H1 (cell line): ENCODE measurements around the gene KIF26A. TPM values are rescaled to one million over a fixed set of nuclear protein-coding genes. Genes with fewer than 3 reads are reported as not detected.

Experiments used
- CTCF ChIA-PET: fragments of 300-600 bp; sonication (Branson Sonifier 250); formaldehyde crosslinking; loops from one replicate; lab custom pipeline; 2021; ENCODE audit not compliant: partially characterized antibody; lab: Charles Lee
- POLR2A ChIA-PET: fragments of 300-600 bp; sonication (Branson Sonifier 250); formaldehyde crosslinking; loops from one replicate; lab custom pipeline; 2021; ENCODE audit warnings: inconsistent platforms; ENCODE audit not compliant: partially characterized antibody; lab: Charles Lee
- DNase-seq, 2 experiments: peaks; one replicate each; pipeline versions ENCODE4 v3.0.0 to v3.0.0-alpha.2; 2010 to 2022; ENCODE audit warnings: low spot score in 2 of 2, low read depth in 1 of 2, mixed read lengths in 1 of 2
- FAIRE-seq: peaks from 2 replicates; lab custom pipeline; 2011; peaks lifted over from hg19 to GRCh38; lab: Jason Lieb, UNC
- H2AFZ ChIP-seq: 2 replicates; pipeline ENCODE4 v1.8.1; 2012; ENCODE audit warnings: low read length, inconsistent platforms
- H2AK5ac ChIP-seq: 2 replicates; pipeline ENCODE4 v1.6.1; 2013; ENCODE audit warnings: low read depth, low read length
- H2BK120ac ChIP-seq: replicated peaks from 2 replicates; pipeline ENCODE3; 2013; ENCODE audit warnings: low read depth, low read length, inconsistent platforms
- H2BK12ac ChIP-seq: 2 replicates; pipeline ENCODE4 v1.6.1; 2013; ENCODE audit warnings: low read depth, low read length
- H2BK15ac ChIP-seq: 2 replicates; pipeline ENCODE4 v1.6.1; 2013; ENCODE audit warnings: low read length
- H2BK20ac ChIP-seq: 2 replicates; pipeline ENCODE4 v1.6.1; 2013; ENCODE audit warnings: low read length
- H2BK5ac ChIP-seq: 2 replicates; pipeline ENCODE4 v1.6.1; 2013; ENCODE audit warnings: low read depth, low read length
- H3K14ac ChIP-seq: 2 replicates; pipeline ENCODE4 v1.6.1; 2013; ENCODE audit warnings: inconsistent platforms; ENCODE audit not compliant: insufficient read length
- H3K18ac ChIP-seq: 2 replicates; pipeline ENCODE4 v1.6.1; 2013; ENCODE audit warnings: low read length; ENCODE audit errors: extremely low read depth
- H3K23ac ChIP-seq: 2 replicates; pipeline ENCODE4 v1.6.1; 2013; ENCODE audit warnings: inconsistent platforms; ENCODE audit not compliant: insufficient read length
- H3K23me2 ChIP-seq: 2 replicates; pipeline ENCODE4 v1.6.1; 2013; ENCODE audit warnings: low read depth, low read length
- H3K27ac ChIP-seq: 2 replicates; pipeline ENCODE4 v1.6.1; 2011; ENCODE audit warnings: low read depth, low read length, inconsistent platforms
- H3K27me3 ChIP-seq, 4 experiments: replicated peaks in 1 of 4; 1 replicate in 1 of 4; 2 replicates in 3 of 4; pipeline versions ENCODE4 v1.6.1 to v1.8.1; 2011 to 2013; ENCODE audit warnings: low read length in 3 of 4, mild to moderate bottlenecking in 3 of 4, inconsistent platforms in 2 of 4, mixed read lengths in 2 of 4, moderate library complexity in 1 of 4; ENCODE audit not compliant: control insufficient read depth in 3 of 4, insufficient read depth in 3 of 4; ENCODE audit errors: extremely low read depth in 1 of 4
- H3K36me3 ChIP-seq, 4 experiments: 2 replicates each; pipeline versions ENCODE4 v1.6.1 to v1.8.1; 2011 to 2013; ENCODE audit warnings: mild to moderate bottlenecking in 4 of 4, low read length in 3 of 4, moderate library complexity in 2 of 4, control low read depth in 1 of 4, inconsistent platforms in 1 of 4; ENCODE audit not compliant: insufficient read depth in 4 of 4, control insufficient read depth in 2 of 4
- H3K4ac ChIP-seq: replicated peaks from 2 replicates; pipeline ENCODE3; 2013; ENCODE audit warnings: low read length, low read depth, mixed read lengths, inconsistent platforms; ENCODE audit not compliant: insufficient read length
- H3K4me1 ChIP-seq, 4 experiments: replicated peaks in 1 of 4; 1 replicate in 1 of 4; 2 replicates in 3 of 4; pipeline versions ENCODE4 v1.6.1 to v1.8.1; 2011 to 2013; ENCODE audit warnings: low read length in 3 of 4, inconsistent platforms in 2 of 4, mixed read lengths in 1 of 4; ENCODE audit not compliant: insufficient read depth in 4 of 4, control insufficient read depth in 3 of 4
- H3K4me2 ChIP-seq, 2 experiments: 2 replicates each; pipeline versions ENCODE4 v1.6.1 to v1.8.1; 2011 to 2013; ENCODE audit warnings: low read depth in 2 of 2, low read length in 2 of 2, control low read depth in 1 of 2, inconsistent platforms in 1 of 2, mild to moderate bottlenecking in 1 of 2; ENCODE audit not compliant: insufficient read depth in 1 of 2
- H3K4me3 ChIP-seq, 4 experiments: fragments of 200-600, 300-600 bp in 1 of 4; sonication (generic), shearing (Covaris generic), sonication (Bioruptor Twin) in 1 of 4; 2 replicates each; pipeline versions ENCODE4 v1.5.1 to v1.8.1; 2011 to 2016; ENCODE audit warnings: low read length in 4 of 4, low read depth in 3 of 4, control low read depth in 2 of 4, inconsistent platforms in 2 of 4, mild to moderate bottlenecking in 2 of 4, mixed read lengths in 1 of 4, moderate library complexity in 1 of 4; ENCODE audit not compliant: insufficient read depth in 2 of 4; ENCODE audit errors: extremely low read depth in 1 of 4
- H3K56ac ChIP-seq: replicated peaks from 2 replicates; pipeline ENCODE3; 2013; ENCODE audit warnings: low read depth, mild to moderate bottlenecking, mixed read lengths, low read length, inconsistent platforms; ENCODE audit not compliant: insufficient read length
- H3K79me1 ChIP-seq: 2 replicates; pipeline ENCODE4 v1.6.1; 2013; ENCODE audit warnings: low read depth, low read length, control low read depth
- H3K79me2 ChIP-seq, 2 experiments: 2 replicates each; pipeline versions ENCODE4 v1.6.1 to v1.8.1; 2012 to 2013; ENCODE audit warnings: low read length in 2 of 2, mild to moderate bottlenecking in 2 of 2, inconsistent platforms in 1 of 2; ENCODE audit not compliant: insufficient read depth in 2 of 2, control insufficient read depth in 1 of 2
- H3K9ac ChIP-seq, 4 experiments: replicated peaks in 1 of 4; 1 replicate in 1 of 4; 2 replicates in 3 of 4; pipeline versions ENCODE4 v1.6.1 to v1.8.1; 2011 to 2013; ENCODE audit warnings: low read depth in 3 of 4, low read length in 3 of 4, control low read depth in 2 of 4, mild to moderate bottlenecking in 2 of 4, moderate library complexity in 2 of 4, inconsistent platforms in 1 of 4; ENCODE audit errors: extremely low read depth in 1 of 4
- H3K9me3 ChIP-seq, 2 experiments: 2 replicates each; pipeline versions ENCODE4 v1.6.1 to v1.8.1; 2012 to 2013; ENCODE audit warnings: mild to moderate bottlenecking in 2 of 2, moderate library complexity in 2 of 2, control low read depth in 1 of 2, inconsistent platforms in 1 of 2, low read depth in 1 of 2, low read length in 1 of 2, mixed read lengths in 1 of 2; ENCODE audit not compliant: insufficient read depth in 2 of 2
- H4K20me1 ChIP-seq, 2 experiments: replicated peaks in 1 of 2; 2 replicates each; pipeline versions ENCODE3 to v1.8.1; 2011 to 2013; ENCODE audit warnings: inconsistent platforms in 2 of 2, low read length in 2 of 2, mild to moderate bottlenecking in 1 of 2; ENCODE audit not compliant: insufficient read depth in 2 of 2, control insufficient read depth in 1 of 2
- H4K5ac ChIP-seq: 2 replicates; pipeline ENCODE4 v1.6.1; 2013; ENCODE audit warnings: low read length, low read depth, mixed read lengths, inconsistent platforms; ENCODE audit not compliant: insufficient read length
- H4K8ac ChIP-seq: 2 replicates; pipeline ENCODE4 v1.8.0; 2013; ENCODE audit warnings: mild to moderate bottlenecking, moderate library complexity, low read length, inconsistent platforms; ENCODE audit not compliant: insufficient read depth; ENCODE audit errors: extremely low read depth
- H4K91ac ChIP-seq: replicated peaks from 2 replicates; pipeline ENCODE3; 2013; ENCODE audit warnings: low read length, mixed read lengths, inconsistent platforms; ENCODE audit not compliant: insufficient read length
- CTCF ChIP-seq, 3 experiments: IDR thresholded peaks; 1 replicate in 2 of 3; 2 replicates in 1 of 3; pipeline versions ENCODE4 v1.5.1 to v1.6.1; 2011; ENCODE audit warnings: low read length in 3 of 3, mild to moderate bottlenecking in 3 of 3, inconsistent platforms in 2 of 3, low read depth in 1 of 3, moderate library complexity in 1 of 3; ENCODE audit not compliant: insufficient read depth in 1 of 3; ENCODE audit errors: control extremely low read depth in 1 of 3
- EZH2 ChIP-seq: fragments of 200-600 bp; sonication (generic); IDR thresholded peaks from 2 replicates; pipeline ENCODE4 v1.7.1; 2012; ENCODE audit warnings: low read depth, mild to moderate bottlenecking, moderate library complexity, low read length, inconsistent platforms; ENCODE audit not compliant: severe bottlenecking
- GABPA ChIP-seq: IDR thresholded peaks from 2 replicates; pipeline ENCODE4 v1.6.1; 2011; ENCODE audit warnings: mild to moderate bottlenecking, low read length, moderate library complexity, borderline replicate concordance; ENCODE audit not compliant: insufficient read depth
- POLR2AphosphoS5 ChIP-seq: IDR thresholded peaks from 2 replicates; pipeline ENCODE4 v1.6.1; 2011; ENCODE audit warnings: low read depth, low read length
- RAD21 ChIP-seq, 2 experiments: IDR thresholded peaks in 1 of 2; conservative IDR thresholded peaks in 1 of 2; 2 replicates each; pipeline ENCODE4 v1.6.1; 2011; ENCODE audit warnings: low read depth in 2 of 2, low read length in 2 of 2, improper control_type of control experiment in 1 of 2, inconsistent platforms in 1 of 2, mild to moderate bottlenecking in 1 of 2, moderate library complexity in 1 of 2
- SP1 ChIP-seq: IDR thresholded peaks from 2 replicates; pipeline ENCODE4 v1.6.1; 2011; ENCODE audit warnings: low read depth, low read length
- SRF ChIP-seq: IDR thresholded peaks from 2 replicates; pipeline ENCODE4 v1.6.1; 2011; ENCODE audit warnings: mild to moderate bottlenecking, low read depth, low read length, moderate library complexity
- WGBS, 2 experiments: shearing (Covaris generic) in 1 of 2; methylation state at CpG; one replicate each; pipeline versions ENCODE4 v1.1.6 to v1.1.7; 2013 to 2015; ENCODE audit warnings: low lambda C conversion rate in 2 of 2, mixed read lengths in 2 of 2, inconsistent platforms in 1 of 2, low coverage in 1 of 2, missing lambda C conversion rate in 1 of 2; ENCODE audit not compliant: insufficient replicate concordance in 2 of 2, insufficient coverage in 1 of 2, insufficient read length in 1 of 2; ENCODE audit errors: extremely low coverage in 1 of 2, missing lambda C conversion rate in 1 of 2; 5-methylcytosine and 5-hydroxymethylcytosine counted together
- polyA plus RNA-seq, 7 experiments: library from polyadenylated mRNA; depleted of rRNA in 3 of 7; stranded (reverse) in 5 of 7; unstranded in 2 of 7; fragments of >200 nt in 5 of 7; fragments of 200-250 nt in 2 of 7; gene quantifications; 1 replicate in 5 of 7; 2 replicates in 1 of 7; 4 replicates in 1 of 7; pipeline versions ENCODE4 v1.2.1 to v1.2.3, GENCODE V29; 2011 to 2013; ENCODE audit warnings: missing spikeins in 2 of 7, mixed read lengths in 2 of 7
- total RNA-seq: library from RNA; stranded (reverse); fragmentation: NEBNext Ultra II Directional; extraction: Animal tissue kit (Norgen Biotek cat#: 25700); gene quantifications from 2 replicates; pipeline ENCODE4 v1.2.1, GENCODE V29; 2021

KIF26A gene
- total and polyA plus RNA-seq, 2 of the 8 experiments (the other 6 are each of a cell fraction or from before 2014, with no cell fraction given) = 11.5 to 41.6 TPM

- Histone ChIP-seq H3K27me3 (no peaks in the 10 kb centered on the region), H3K4me1 (peaks cover 0 to 14% (median 6%) of the 10 kb centered on the region in 4 experiments; a peak in 5 of 7 replicates), H2AK5ac (peak overlapping the region; percentile 65; the same call in 1 of the 2 replicates), H2BK5ac (peak overlapping the region; percentile 73; the same call in 1 of the 2 replicates), H2BK120ac (no peak overlapping the region), H3K14ac (no peak overlapping the region), H2BK12ac (peak overlapping the region; percentile 53; the same call in 1 of the 2 replicates), H4K8ac (no peak overlapping the region), H3K4me3 (no peak overlapping the region), H2BK20ac (peak overlapping the region; percentile 72; the same call in 1 of the 2 replicates), H3K56ac (no peak overlapping the region), H3K36me3 (no peaks in the 10 kb centered on the region), H4K20me1 (no peaks in the 10 kb centered on the region), H3K4ac (peak overlapping the region; percentile 53), H3K79me1 (no peaks in the 10 kb centered on the region), H3K27ac (no peak overlapping the region), H4K5ac (peak overlapping the region; percentile 56), H3K23me2 (no peaks in the 10 kb centered on the region), H3K9me3 (no peaks in the 10 kb centered on the region), H3K18ac (peak overlapping the region; percentile 24), H3K9ac (no peak overlapping the region), H2BK15ac (peak overlapping the region; percentile 97), H3K23ac (no peak overlapping the region), H3K79me2 (no peaks in the 10 kb centered on the region), H2AFZ (no peak overlapping the region), H4K91ac (peak overlapping the region; percentile 25), H3K4me2 (no peak overlapping the region)
- ChIA-PET CTCF (interaction anchor here (0.6 to 4.6 kb wide), 34 partner anchors 10 to 765 kb away, joined by 3 to 14 read pairs (median 4); no protein-coding TSS in a partner anchor), POLR2A (interaction anchor here (0.7 to 1.4 kb wide), 2 partner anchors 14 to 122 kb away, joined by 3 to 4 read pairs; no protein-coding TSS in a partner anchor)
- FAIRE-seq (no peak), DNase-seq (peak in 1 of 2 experiments; percentile 88)
- WGBS, 2 experiments = 80% methylated on average over 14 of the region's 19 CpGs; no CpG with 5 or more reads in 1 of the 2 experiments
- no peak for TF ChIP-seq POLR2AphosphoS5
- 0 out of 2 replicates have a peak, but pooled peaks have one; percentile 61 for TF ChIP-seq GABPA
- TF ChIP-seq EZH2 = no peak
- TF ChIP-seq CTCF (IDR thresholded peaks at IDR 0.05; ENCODE audit: control extremely low read depth in 1 of 3, insufficient read depth in 1 of 3, low read depth in 1 of 3, low read length in 3 of 3) = peak; percentile 56 to 64 (median 57)
- no peak for TF ChIP-seq SRF
- peak; percentile 30 to 59 for TF ChIP-seq RAD21 (IDR thresholded peaks at IDR 0.05 in 1 of 2, conservative IDR thresholded peaks at IDR 0.05 in 1 of 2; ENCODE audit: low read depth in 2 of 2, low read length in 2 of 2)
- no peak for TF ChIP-seq SP1
Observed at GRCh38 chr14:104224506-104225277, 86.3 kb downstream of the KIF26A start.
